PC-3 (cell line): ENCODE data around the gene CPEB3. TPM values are rescaled to one million over a fixed set of nuclear protein-coding genes. Genes with fewer than 3 reads are reported as not detected.
"Not testable (repeated sequence)": the region's sequence is repeated elsewhere in the genome, so short reads cannot be mapped to it uniquely, and the experiment has no call there.

Experiments
- ATAC-seq: fragments of 200-7000 bp; cut with Tn5 transposase; 2 replicates; pipeline ENCODE4 v1.9.1; 2020; ENCODE audit warnings: mild to moderate bottlenecking, moderate library complexity
- BruUV-seq: library from RNA; stranded (reverse); fragments of 400-500 nt; replicated peaks from 2 replicates; lab custom pipeline; 2021; lab: Mats Ljungman, UMichigan
- CTCF ChIA-PET: fragments of 300-600 bp; sonication (Branson Sonifier 250); formaldehyde crosslinking; loops from one replicate; lab custom pipeline; 2022; ENCODE audit warnings: antibody characterized with exemption; lab: Charles Lee
- POLR2A ChIA-PET: fragments of 300-600 bp; sonication (Branson Sonifier 250); formaldehyde crosslinking; loops from one replicate; lab custom pipeline; 2022; ENCODE audit warnings: antibody characterized with exemption; ENCODE audit not compliant: unreplicated experiment; lab: Charles Lee
- DNase-seq: peaks from one replicate; pipeline ENCODE4 v3.0.0-alpha.2; 2015
- H2AFZ ChIP-seq: fragments of 300-600 bp; sonication (generic); 2 replicates; pipeline ENCODE4 v1.6.0; 2016; ENCODE audit warnings: antibody characterized with exemption, low read length
- H3F3A ChIP-seq: fragments of 300-600 bp; sonication (generic); one replicate; pipeline ENCODE4 v1.6.0; 2017; ENCODE audit warnings: antibody characterized with exemption, low read length, control low read depth, mild to moderate bottlenecking; ENCODE audit not compliant: unreplicated experiment
- H3K27ac ChIP-seq: fragments of 300-600 bp; sonication (generic); 2 replicates; pipeline ENCODE4 v1.5.1; 2016; ENCODE audit warnings: mild to moderate bottlenecking, low read length
- H3K27me3 ChIP-seq: fragments of 300-600 bp; sonication (generic); 2 replicates; pipeline ENCODE4 v1.6.1; 2016; ENCODE audit warnings: low read length, mixed read lengths
- H3K36me3 ChIP-seq: fragments of 300-600 bp; sonication (generic); 2 replicates; pipeline ENCODE4 v1.6.1; 2016; ENCODE audit warnings: low read depth, mixed run types, low read length, mixed read lengths
- H3K4me1 ChIP-seq: fragments of 300-600 bp; sonication (generic); 2 replicates; pipeline ENCODE4 v1.5.1; 2016; ENCODE audit warnings: low read length; ENCODE audit not compliant: insufficient read depth
- H3K4me2 ChIP-seq: fragments of 300-600 bp; sonication (generic); 2 replicates; pipeline ENCODE4 v1.6.0; 2016; ENCODE audit warnings: low read length
- H3K4me3 ChIP-seq: fragments of 300-600 bp; sonication (generic); 2 replicates; pipeline ENCODE4 v1.5.1; 2016; ENCODE audit warnings: mild to moderate bottlenecking, low read length, mixed read lengths
- H3K79me2 ChIP-seq: fragments of 300-600 bp; sonication (generic); 2 replicates; pipeline ENCODE4 v1.6.1; 2017; ENCODE audit warnings: low read length, mixed read lengths
- H3K9ac ChIP-seq: fragments of 300-600 bp; sonication (generic); 2 replicates; pipeline ENCODE4 v1.6.0; 2016; ENCODE audit warnings: mild to moderate bottlenecking, low read length
- H3K9me2 ChIP-seq: fragments of 300-600 bp; sonication (generic); replicated peaks from 2 replicates; pipeline ENCODE4 v1.6.1; 2016; ENCODE audit warnings: mixed run types, low read length, mixed read lengths
- H3K9me3 ChIP-seq: fragments of 300-600 bp; sonication (generic); 2 replicates; pipeline ENCODE4 v1.6.1; 2016; ENCODE audit warnings: low read length, mixed read lengths
- H4K20me1 ChIP-seq: fragments of 300-600 bp; sonication (generic); 2 replicates; pipeline ENCODE4 v1.6.1; 2016; ENCODE audit warnings: low read length, mixed read lengths
- EZH2 ChIP-seq: fragments of 300-600 bp; sonication (generic); IDR thresholded peaks from one replicate; pipeline ENCODE4 v1.6.1; 2017; ENCODE audit warnings: antibody characterized with exemption, mild to moderate bottlenecking, low read length; ENCODE audit not compliant: unreplicated experiment
- EZH2phosphoT487 ChIP-seq: fragments of 300-600 bp; sonication (generic); IDR thresholded peaks from 2 replicates; pipeline ENCODE4 v1.6.1; 2018; ENCODE audit warnings: mild to moderate bottlenecking, antibody characterized with exemption, low read length, borderline replicate concordance
- intact Hi-C: fragments of 100-400 bp; cut with micrococcal nuclease; formaldehyde crosslinking; loops from 2 replicates; pipeline ENCODE4 v1.9.0; 2023
- total RNA-seq: library from RNA; depleted of rRNA; stranded (reverse); fragments of >200 nt; gene quantifications from 2 replicates; pipeline ENCODE4 v1.2.3, GENCODE V29; 2014
- TF ChIP-seq, protein P1 (sequence below): fragments of 300-600 bp; sonication (generic); conservative IDR thresholded peaks from 2 replicates; pipeline ENCODE4 v1.5.1; 2017; ENCODE audit warnings: antibody characterized with exemption, low read depth, mild to moderate bottlenecking, low read length

Gene CPEB3
- total RNA-seq, 1 experiment from 2014 or later: 0.80 TPM

- DNase-seq: no peak
- no peak overlapping the region for H3K4me3 ChIP-seq
These were observed 251.9 kb downstream of the CPEB3 start for GRCh38 chr10:92038949-92039348.

DNA sequence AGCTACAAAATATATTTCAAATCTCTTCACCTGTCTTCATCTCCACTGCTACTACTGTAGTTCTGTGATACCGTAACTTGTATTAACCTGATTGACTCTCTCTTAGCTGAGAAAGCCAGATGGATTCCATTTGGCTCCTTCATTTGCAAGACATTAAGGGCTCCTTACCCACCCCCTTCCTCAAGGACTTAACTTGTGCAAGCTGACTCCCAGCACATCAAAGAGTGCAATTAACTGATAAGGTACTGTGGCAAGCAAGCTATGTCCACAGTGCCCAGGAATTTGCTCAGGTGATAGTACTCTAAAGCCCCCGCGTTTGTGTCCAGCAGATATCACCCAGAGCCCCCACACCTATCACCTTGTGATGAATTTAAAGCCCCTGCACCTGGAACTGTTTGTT, 257.8 kb downstream of the CPEB3 start:
- CTCF ChIA-PET, H3K4me3 ChIP-seq, H3K4me2 ChIP-seq, H2AFZ ChIP-seq, H3K9ac ChIP-seq, H4K20me1 ChIP-seq, H3K9me3 ChIP-seq, BruUV-seq, H3K9me2 ChIP-seq, ATAC-seq, H3K4me1 ChIP-seq, intact Hi-C loops, POLR2A ChIA-PET, DNase-seq, H3F3A ChIP-seq, H3K27ac ChIP-seq, H3K27me3 ChIP-seq, H3K79me2 ChIP-seq: not testable (repeated sequence)
- H3K36me3 ChIP-seq: peaks cover 23% of the 10 kb centered on the region

More at GRCh38 chr10:92038949-92039348, 251.9 kb downstream of the CPEB3 start:
- Histone ChIP-seq H3K79me2 (no peaks in the 10 kb centered on the region), H3K27ac (no peak overlapping the region), H3K9me3 (no peaks in the 10 kb centered on the region), H3K9me2 (no peaks in the 10 kb centered on the region), H3F3A (no peaks in the 10 kb centered on the region), H3K4me1 (no peaks in the 10 kb centered on the region), H3K4me2 (no peak overlapping the region), H3K27me3 (no peaks in the 10 kb centered on the region), H3K36me3 (peaks cover 15% of the 10 kb centered on the region; the same call in 1 of the 2 replicates), H2AFZ (no peak overlapping the region), H3K9ac (no peak overlapping the region), H4K20me1 (no peaks in the 10 kb centered on the region)
- intact Hi-C loops: no loop called here
- ATAC-seq: no peak
- TF ChIP-seq, protein P1, sequence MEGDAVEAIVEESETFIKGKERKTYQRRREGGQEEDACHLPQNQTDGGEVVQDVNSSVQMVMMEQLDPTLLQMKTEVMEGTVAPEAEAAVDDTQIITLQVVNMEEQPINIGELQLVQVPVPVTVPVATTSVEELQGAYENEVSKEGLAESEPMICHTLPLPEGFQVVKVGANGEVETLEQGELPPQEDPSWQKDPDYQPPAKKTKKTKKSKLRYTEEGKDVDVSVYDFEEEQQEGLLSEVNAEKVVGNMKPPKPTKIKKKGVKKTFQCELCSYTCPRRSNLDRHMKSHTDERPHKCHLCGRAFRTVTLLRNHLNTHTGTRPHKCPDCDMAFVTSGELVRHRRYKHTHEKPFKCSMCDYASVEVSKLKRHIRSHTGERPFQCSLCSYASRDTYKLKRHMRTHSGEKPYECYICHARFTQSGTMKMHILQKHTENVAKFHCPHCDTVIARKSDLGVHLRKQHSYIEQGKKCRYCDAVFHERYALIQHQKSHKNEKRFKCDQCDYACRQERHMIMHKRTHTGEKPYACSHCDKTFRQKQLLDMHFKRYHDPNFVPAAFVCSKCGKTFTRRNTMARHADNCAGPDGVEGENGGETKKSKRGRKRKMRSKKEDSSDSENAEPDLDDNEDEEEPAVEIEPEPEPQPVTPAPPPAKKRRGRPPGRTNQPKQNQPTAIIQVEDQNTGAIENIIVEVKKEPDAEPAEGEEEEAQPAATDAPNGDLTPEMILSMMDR: no peak
- TF ChIP-seq EZH2: no peak
- no peak for TF ChIP-seq EZH2phosphoT487
- no TSS peak for BruUV-seq
- ChIA-PET POLR2A (no interaction called here), CTCF (no interaction called here)

- no peak overlapping the region for H3K27ac ChIP-seq
- ATAC-seq: no peak
- H4K20me1 ChIP-seq: no peaks in the 10 kb centered on the region
- H3K4me3 ChIP-seq: no peak overlapping the region
- H3K79me2 ChIP-seq: no peaks in the 10 kb centered on the region
- ChIA-PET POLR2A (no interaction called here), CTCF (no interaction called here)
- intact Hi-C loops: no loop called here
- TF ChIP-seq EZH2phosphoT487 (no peak), EZH2 (no peak)
- TF ChIP-seq, protein P1: no peak
- no peak overlapping the region for H2AFZ ChIP-seq
- H3F3A ChIP-seq: no peaks in the 10 kb centered on the region
- no peaks in the 10 kb centered on the region for H3K27me3 ChIP-seq
- DNase-seq: no peak
- H3K4me1 ChIP-seq: no peaks in the 10 kb centered on the region
- H3K9me2 ChIP-seq: no peaks in the 10 kb centered on the region
- BruUV-seq: no TSS peak
- H3K9me3 ChIP-seq: no peaks in the 10 kb centered on the region
- no peak overlapping the region for H3K9ac ChIP-seq
- H3K4me2 ChIP-seq: no peak overlapping the region
- H3K36me3 ChIP-seq: peaks cover 32% of the 10 kb centered on the region
These were observed 259.3 kb downstream of the CPEB3 start for GRCh38 chr10:92031580-92031979.
